IPS-20b (cell line): ENCODE data around the gene CHST13.

Source experiments
- H3K27ac ChIP-seq: one replicate; pipeline ENCODE4 v1.5.1; 2013; ENCODE audit warnings: low read length
- H3K27me3 ChIP-seq: 2 replicates; pipeline ENCODE4 v1.6.1; 2013; ENCODE audit warnings: mild to moderate bottlenecking, low read length, inconsistent platforms; ENCODE audit not compliant: insufficient read depth
- H3K36me3 ChIP-seq: 2 replicates; pipeline ENCODE4 v1.6.1; 2013; ENCODE audit warnings: low read depth, mild to moderate bottlenecking, inconsistent platforms, low read length, moderate library complexity; ENCODE audit not compliant: insufficient read depth
- H3K4me1 ChIP-seq: 2 replicates; pipeline ENCODE4 v1.6.1; 2013; ENCODE audit warnings: mild to moderate bottlenecking, control low read depth, inconsistent platforms, low read length, moderate library complexity; ENCODE audit not compliant: insufficient read depth
- H3K4me3 ChIP-seq: 2 replicates; pipeline ENCODE4 v1.5.1; 2013; ENCODE audit warnings: mild to moderate bottlenecking, low read length, inconsistent platforms
- H3K9ac ChIP-seq: 2 replicates; pipeline ENCODE4 v1.6.1; 2013; ENCODE audit warnings: low read depth, mild to moderate bottlenecking, inconsistent platforms, low read length, moderate library complexity
- H3K9me3 ChIP-seq: 2 replicates; pipeline ENCODE4 v1.6.1; 2013; ENCODE audit warnings: mild to moderate bottlenecking, low read depth, low read length, inconsistent platforms; ENCODE audit not compliant: insufficient read depth

CHST13 gene

DNA sequence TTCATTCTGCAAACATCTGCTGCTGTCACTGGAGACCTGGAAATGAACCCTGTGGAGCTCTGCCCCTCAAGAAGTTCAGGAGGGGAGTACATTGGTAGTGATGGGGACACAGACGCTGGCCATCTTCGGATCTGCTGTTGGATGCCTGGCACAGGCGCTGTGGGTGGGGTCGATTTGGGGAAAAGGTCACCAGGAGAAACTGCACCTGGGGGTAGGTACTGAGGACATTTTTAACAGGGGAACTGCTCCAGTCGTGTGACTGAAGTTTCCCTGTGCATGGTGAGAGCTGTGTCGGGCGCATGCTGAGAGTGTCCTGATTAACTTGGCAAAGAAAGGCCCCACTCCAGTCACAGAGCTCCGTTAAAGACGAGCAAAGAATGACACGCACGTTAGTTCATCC lies 9.8 kb upstream of the CHST13 start:
- no peaks in the 10 kb centered on the region for H3K4me1 ChIP-seq
- no peaks in the 10 kb centered on the region; the same call in 1 of the 2 replicates for H3K9me3 ChIP-seq
- no peaks in the 10 kb centered on the region for H3K27me3 ChIP-seq
- no peak overlapping the region for H3K27ac ChIP-seq
- no peaks in the 10 kb centered on the region for H3K36me3 ChIP-seq
- no peak overlapping the region for H3K9ac ChIP-seq
- H3K4me3 ChIP-seq = no peak overlapping the region

DNA sequence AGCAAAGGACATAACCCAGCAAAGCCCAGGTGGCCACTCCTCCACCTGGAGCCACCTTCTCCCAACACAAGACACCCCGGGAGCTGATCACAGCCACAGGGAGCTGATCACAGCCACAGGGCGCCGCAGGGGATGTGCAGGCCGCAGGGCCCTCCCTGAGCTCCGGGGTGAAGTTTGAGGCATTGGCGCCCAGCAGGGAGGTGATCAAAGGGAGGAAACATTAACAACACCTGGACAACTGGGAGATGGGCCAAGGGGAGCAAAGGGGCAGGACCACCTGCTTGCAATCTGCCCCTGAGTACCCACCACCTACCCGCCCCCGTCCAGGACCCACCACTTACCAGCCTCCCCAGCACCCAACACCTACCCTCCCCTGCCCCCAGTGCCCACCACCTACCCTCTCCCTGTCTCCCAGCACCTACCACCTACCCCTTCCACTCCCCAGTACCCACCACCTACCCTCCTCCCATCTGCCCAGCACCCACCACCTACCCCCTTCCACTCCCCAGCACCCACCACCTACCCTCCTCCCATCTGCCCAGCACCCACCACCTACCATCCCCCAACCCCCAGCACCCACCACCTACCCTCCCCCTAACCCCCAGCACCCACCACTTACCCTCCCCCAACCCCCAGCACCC lies 8.8 kb upstream of the CHST13 start:
- Histone ChIP-seq H3K4me1 (no peaks in the 10 kb centered on the region), H3K9ac (no peak overlapping the region), H3K36me3 (no peaks in the 10 kb centered on the region), H3K27me3 (no peaks in the 10 kb centered on the region), H3K4me3 (no peak overlapping the region), H3K27ac (no peak overlapping the region), H3K9me3 (no peaks in the 10 kb centered on the region)

DNA sequence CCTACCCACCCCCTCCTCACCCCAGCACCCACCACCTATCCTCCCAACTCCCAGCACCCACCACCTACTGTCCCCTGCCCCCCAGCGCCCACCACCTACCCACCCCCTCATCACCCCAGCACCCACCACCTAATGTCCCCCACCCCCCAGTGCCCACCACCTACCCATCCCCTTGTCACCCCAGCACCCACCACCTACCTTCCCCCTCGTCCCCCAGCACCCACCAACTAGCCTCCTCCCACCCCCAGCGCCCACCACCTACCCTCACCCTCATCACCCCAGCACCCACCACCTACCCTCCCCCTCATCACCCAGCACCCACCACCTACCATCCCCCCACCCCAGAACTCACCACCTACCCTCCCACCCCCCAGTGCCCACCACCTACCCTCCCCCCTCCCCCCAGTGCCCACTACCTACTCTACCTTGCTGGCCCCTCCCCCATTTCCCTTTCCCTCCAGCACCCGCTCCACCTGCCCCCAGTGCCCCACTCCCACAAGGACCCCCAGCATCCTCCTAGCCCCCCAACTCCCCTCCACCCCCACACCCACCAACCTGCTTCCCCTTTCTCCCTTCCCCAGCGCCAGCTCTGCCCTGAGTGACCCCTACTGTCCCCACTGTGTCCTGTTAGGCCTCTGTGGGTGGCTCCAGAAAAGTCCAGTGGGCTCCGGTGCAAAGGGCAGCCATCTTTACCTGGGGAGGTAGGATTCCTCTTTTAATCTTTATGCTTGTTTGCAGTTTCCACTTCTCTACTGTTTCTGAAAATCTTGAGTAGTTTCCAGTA lies 7.6 kb upstream of the CHST13 start:
- no peaks in the 10 kb centered on the region for H3K9me3 ChIP-seq
- H3K27me3 ChIP-seq = no peaks in the 10 kb centered on the region
- no peaks in the 10 kb centered on the region for H3K4me1 ChIP-seq
- no peak overlapping the region for H3K9ac ChIP-seq
- no peak overlapping the region for H3K4me3 ChIP-seq
- H3K27ac ChIP-seq = no peak overlapping the region
- no peaks in the 10 kb centered on the region for H3K36me3 ChIP-seq

DNA sequence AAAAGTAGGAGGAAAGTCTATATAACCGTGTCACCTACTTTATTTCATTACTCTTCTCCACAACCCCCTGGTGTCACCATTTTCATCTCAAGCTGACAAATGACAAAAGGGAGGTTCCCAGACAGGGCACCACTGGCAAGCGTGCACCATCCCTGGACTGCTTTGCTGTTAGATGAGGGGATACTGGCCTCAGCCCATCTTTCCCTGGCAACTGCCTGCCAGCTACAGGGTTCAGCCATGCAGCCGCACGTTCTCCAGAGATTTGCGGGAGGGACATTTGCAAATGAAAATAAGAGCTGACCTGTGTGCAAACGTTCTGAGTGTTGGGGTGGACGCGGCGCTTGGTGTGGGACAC lies 7.0 kb upstream of the CHST13 start:
- no peak overlapping the region for H3K4me3 ChIP-seq
- no peaks in the 10 kb centered on the region for H3K9me3 ChIP-seq
- no peaks in the 10 kb centered on the region for H3K27me3 ChIP-seq
- H3K36me3 ChIP-seq = no peaks in the 10 kb centered on the region
- H3K9ac ChIP-seq = no peak overlapping the region
- no peak overlapping the region for H3K27ac ChIP-seq
- H3K4me1 ChIP-seq = no peaks in the 10 kb centered on the region

DNA sequence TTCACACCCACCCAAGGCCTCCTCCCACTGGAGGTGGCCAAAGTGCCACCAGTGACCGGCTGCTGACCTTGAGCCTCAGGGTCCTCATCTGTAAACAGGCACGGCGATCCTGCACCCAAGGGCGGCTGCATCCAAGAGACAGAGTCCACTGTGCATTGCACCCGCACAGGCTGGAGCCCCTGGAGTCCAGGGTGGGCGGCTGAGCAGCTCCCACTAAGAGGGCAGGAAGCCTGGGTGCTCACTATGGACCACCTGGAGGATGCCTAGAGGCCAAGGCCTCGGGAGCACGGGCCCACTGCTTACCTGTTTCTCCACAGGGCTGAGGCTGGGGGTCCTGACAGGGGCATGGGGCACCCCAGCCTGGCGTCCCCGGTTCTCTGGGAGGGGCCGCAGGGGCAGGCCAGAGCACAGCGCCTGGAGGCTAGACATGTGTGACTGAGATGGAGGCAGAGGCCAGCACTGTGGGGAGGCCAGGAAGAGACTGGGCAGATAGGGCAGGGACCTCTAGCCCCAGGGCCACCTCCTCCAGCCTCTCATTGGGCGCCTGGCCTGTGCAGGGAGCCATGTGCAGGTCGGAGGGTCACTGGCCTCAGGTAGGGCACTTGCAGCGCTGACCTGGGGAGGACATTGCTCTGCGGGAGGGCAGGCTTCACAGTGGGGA lies 6.5 kb upstream of the CHST13 start, which contains the start of gene UROC1:
Gene UROC1 (minus strand): TSS at position 483 of the 661 bp plus-strand sequence. CDS start 54 bp downstream, at position 429.
- Histone ChIP-seq H3K27ac (no peak within 1 kb of the TSS), H3K4me1 (no peaks in the 10 kb centered on the region), H3K4me3 (no peak within 1 kb of the TSS), H3K9ac (no peak within 1 kb of the TSS), H3K36me3 (no peaks in the 10 kb centered on the region), H3K27me3 (peaks cover 1% of the 10 kb centered on the region), H3K9me3 (no peaks in the 10 kb centered on the region)

DNA sequence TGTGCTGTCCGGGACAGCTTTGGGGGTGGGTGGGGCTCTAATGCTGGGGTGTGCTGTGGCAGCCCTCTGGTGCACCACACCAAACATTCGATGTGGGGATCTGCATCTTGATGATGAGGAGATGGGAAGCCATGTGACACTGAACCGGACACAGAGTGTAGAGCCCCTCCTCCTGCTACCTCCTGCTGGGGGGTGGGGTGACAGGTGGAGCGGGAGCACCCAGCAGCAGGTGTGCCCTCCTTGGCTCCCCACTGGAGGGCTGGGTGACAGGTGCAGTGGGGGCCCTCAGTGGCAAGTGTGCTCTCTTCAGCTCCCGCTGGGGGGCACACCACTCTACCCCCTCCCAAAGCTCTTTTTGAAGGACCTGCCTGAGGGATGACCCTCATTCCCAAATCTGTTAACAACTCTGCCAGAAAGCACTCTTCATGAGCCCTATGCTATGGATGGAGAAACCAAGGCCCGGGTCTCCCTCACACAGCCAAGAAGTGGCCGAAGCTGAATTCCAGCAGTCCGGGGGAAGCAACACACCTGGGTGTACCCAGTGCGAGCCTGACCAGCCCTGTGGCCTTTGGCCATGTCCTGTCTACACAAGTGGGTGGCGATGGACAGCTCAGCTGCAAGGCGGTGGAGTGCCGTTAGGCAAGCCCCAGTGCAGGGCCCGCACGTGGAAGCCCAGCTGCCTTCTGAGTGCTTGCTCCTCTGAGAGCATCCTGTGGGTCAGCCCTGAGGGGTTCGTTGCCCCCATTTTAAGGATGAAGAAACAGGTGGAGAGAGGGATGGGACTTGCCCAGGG lies 5.8 kb upstream of the CHST13 start:
- Histone ChIP-seq H3K9me3 (no peaks in the 10 kb centered on the region), H3K27ac (no peak overlapping the region), H3K9ac (no peak overlapping the region), H3K27me3 (peaks cover 9% of the 10 kb centered on the region), H3K36me3 (no peaks in the 10 kb centered on the region), H3K4me3 (no peak overlapping the region), H3K4me1 (no peaks in the 10 kb centered on the region)

DNA sequence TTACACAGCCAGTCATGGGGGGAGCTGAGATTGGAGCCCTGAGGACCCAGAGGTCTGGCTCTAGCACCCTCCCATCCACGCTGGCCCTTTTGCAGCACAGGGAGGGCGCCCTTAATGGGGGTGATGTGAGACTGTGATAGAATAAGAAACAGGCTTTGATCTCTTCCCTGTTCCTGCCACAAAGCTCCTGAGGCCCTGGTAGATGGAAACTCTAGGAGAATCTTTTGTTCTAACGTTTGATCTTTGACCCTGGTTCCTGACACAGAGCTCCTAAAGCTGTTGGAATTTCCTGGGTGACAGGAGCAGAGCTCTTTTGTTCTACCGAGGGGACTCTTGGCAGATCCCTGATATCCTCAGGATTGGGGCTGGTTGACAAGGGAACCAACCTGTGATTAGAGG lies 5.2 kb upstream of the CHST13 start:
- Histone ChIP-seq H3K4me1 (no peaks in the 10 kb centered on the region), H3K4me3 (no peak overlapping the region), H3K27me3 (peaks cover 15% of the 10 kb centered on the region), H3K9me3 (no peaks in the 10 kb centered on the region), H3K27ac (no peak overlapping the region), H3K36me3 (no peaks in the 10 kb centered on the region), H3K9ac (no peak overlapping the region)

DNA sequence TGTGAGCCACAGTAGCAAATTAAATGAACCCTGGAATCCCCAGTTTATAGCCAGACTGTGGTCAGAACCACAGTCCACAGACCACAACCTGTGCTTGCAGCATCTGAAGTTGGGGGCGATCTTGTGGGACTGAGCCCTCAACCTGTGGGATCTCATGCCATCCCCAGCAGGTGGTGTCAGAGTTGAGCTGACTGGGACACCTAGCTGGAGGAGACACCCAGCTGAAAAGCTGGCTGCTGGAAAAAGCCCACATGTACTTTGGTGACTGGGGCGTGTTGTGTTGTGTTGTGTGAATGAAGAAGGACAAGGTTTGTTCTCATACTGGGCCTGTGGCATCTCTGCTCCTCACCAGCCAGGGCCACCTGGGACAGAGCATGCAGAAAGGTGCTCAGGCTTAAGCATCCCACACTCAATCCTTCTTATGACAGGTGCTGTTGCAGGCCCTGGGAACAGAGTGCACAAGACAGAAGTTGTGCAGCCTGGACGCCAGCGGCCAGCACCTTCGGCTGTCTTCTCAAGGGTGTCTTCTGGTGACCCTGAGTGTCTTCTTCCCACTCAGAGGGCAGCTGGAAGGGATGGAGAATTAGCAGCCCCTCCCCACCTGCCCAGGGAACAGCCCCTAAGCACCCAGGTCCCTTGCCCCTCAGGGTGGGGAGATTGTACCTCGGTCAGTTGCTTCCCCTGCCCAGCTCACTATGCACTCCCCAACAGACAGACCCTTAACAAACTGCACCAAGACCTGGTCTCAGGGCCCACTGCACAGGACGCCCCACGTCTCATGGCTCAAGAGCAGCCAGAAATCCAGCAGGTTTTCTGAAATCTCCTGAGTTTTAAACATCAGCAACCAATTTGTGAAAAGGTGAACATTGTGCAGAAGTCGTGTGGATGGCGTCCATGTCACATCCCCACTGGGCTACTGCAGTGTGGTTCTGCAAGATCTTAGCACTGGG lies 4.2 kb upstream of the CHST13 start:
- no peak overlapping the region for H3K9ac ChIP-seq
- H3K4me1 ChIP-seq = no peaks in the 10 kb centered on the region
- no peaks in the 10 kb centered on the region for H3K9me3 ChIP-seq
- H3K36me3 ChIP-seq = no peaks in the 10 kb centered on the region
- H3K27me3 ChIP-seq = peaks cover 22% of the 10 kb centered on the region
- H3K27ac ChIP-seq = no peak overlapping the region
- H3K4me3 ChIP-seq = no peak overlapping the region

DNA sequence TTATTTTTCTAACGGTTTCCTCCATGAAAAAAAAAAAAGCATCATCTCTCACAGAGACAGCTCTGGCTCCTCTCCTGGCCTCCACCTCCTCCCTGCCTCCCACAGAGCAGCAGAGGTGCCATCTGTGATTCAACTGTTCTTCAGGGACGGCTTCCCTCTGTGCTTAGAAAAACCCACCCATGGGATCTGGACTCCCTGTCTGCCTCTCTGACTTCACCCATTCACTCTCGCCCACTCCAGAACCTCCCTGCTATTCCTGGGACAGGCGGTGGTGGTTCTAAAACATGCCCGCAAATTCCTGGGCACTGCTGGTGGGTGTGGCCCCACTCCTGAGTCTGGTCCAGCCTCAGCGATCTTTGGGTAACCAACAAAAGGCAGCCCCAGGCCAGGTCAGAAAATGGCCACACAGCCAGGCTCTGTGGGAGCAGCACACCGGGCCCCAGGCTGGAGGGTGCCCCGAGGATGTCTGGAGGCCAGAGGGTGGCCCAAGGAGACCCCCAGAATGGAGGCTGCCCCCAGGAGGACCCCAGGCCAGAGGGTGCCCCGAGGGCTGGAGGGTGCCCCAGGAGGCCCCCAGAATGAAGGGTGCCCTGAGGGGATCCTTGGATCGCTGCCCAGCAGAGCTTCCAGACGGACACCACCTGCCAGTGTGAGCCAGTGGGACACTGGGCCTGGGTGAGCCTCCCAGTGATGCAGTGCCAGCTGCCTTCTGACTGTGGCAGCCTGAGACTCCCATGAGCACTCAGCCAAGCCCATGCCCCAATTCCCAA lies 2.6 kb upstream of the CHST13 start:
- H3K36me3 ChIP-seq = no peaks in the 10 kb centered on the region
- no peaks in the 10 kb centered on the region for H3K4me1 ChIP-seq
- no peaks in the 10 kb centered on the region for H3K9me3 ChIP-seq
- H3K4me3 ChIP-seq = no peak overlapping the region
- no peak overlapping the region for H3K9ac ChIP-seq
- peaks cover 34% of the 10 kb centered on the region for H3K27me3 ChIP-seq
- H3K27ac ChIP-seq = no peak overlapping the region

DNA sequence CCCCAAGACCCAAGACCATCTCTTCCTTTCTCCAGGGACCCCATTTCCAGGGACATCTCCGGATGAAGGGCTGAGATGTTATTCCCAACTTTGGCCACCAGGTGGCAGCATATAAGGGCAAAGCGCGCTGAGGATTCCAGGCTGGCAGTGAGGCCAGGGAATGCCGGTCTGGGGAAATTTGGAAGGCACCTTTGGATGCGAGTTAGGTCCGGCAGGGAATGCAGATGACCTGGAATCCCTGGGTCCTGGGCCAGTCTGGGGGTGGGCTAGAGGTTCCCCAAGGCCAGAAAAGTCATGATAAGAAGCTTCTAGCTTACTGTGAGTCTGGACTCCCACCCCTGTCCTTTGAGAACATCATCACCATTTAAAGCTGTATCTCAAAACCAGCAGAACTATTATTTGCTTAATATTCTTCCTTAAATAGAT lies 1.6 kb upstream of the CHST13 start:
- H3K9ac ChIP-seq = no peak overlapping the region
- peaks cover 34% of the 10 kb centered on the region for H3K27me3 ChIP-seq
- H3K4me1 ChIP-seq = no peaks in the 10 kb centered on the region
- no peaks in the 10 kb centered on the region for H3K9me3 ChIP-seq
- no peak overlapping the region for H3K4me3 ChIP-seq
- no peak overlapping the region for H3K27ac ChIP-seq
- H3K36me3 ChIP-seq = no peaks in the 10 kb centered on the region
